Endodermal cell (in vitro differentiated cells): ENCODE measurements around the gene RIN3. TPM values are rescaled to one million over a fixed set of nuclear protein-coding genes. Genes with fewer than 3 reads are reported as not detected.

Experiments
- DNase-seq: peaks from one replicate; pipeline ENCODE4 v3.0.0-alpha.2; 2017
- H3K27ac ChIP-seq: 2 replicates; pipeline ENCODE4 v1.5.1; 2013; ENCODE audit warnings: mild to moderate bottlenecking, low read depth, low read length, moderate library complexity
- H3K27me3 ChIP-seq: 2 replicates; pipeline ENCODE4 v1.6.1; 2013; ENCODE audit warnings: mild to moderate bottlenecking, low read length, moderate library complexity; ENCODE audit not compliant: insufficient read depth, control insufficient read depth, poor library complexity, severe bottlenecking
- H3K36me3 ChIP-seq: 2 replicates; pipeline ENCODE4 v1.7.0; 2013; ENCODE audit warnings: mild to moderate bottlenecking, low read length, moderate library complexity; ENCODE audit not compliant: control insufficient read depth, insufficient read depth
- H3K4me1 ChIP-seq: one replicate; pipeline ENCODE4 v1.7.0; 2013; ENCODE audit warnings: low read length; ENCODE audit not compliant: control insufficient read depth, insufficient read depth
- H3K4me3 ChIP-seq: 2 replicates; pipeline ENCODE4 v1.5.1; 2013; ENCODE audit warnings: mild to moderate bottlenecking, low read length, moderate library complexity
- H3K9ac ChIP-seq: 2 replicates; pipeline ENCODE4 v1.6.1; 2013; ENCODE audit warnings: mild to moderate bottlenecking, low read length, moderate library complexity; ENCODE audit not compliant: poor library complexity, severe bottlenecking; ENCODE audit errors: extremely low read depth
- H3K9me3 ChIP-seq: 2 replicates; pipeline ENCODE4 v1.6.1; 2013; ENCODE audit warnings: mild to moderate bottlenecking, low read length, moderate library complexity; ENCODE audit not compliant: control insufficient read depth
- H3K27ac Mint-ChIP-seq: 2 replicates; pipeline ENCODE4 v1.8.0; 2020; ENCODE audit warnings: mixed read lengths
- H3K27me3 Mint-ChIP-seq: 2 replicates; pipeline ENCODE4 v1.8.0; 2021; ENCODE audit warnings: mild to moderate bottlenecking, mixed read lengths; ENCODE audit not compliant: insufficient read depth
- H3K36me3 Mint-ChIP-seq: 2 replicates; pipeline ENCODE4 v1.8.0; 2020; ENCODE audit warnings: low read depth, mixed read lengths
- H3K4me1 Mint-ChIP-seq: 2 replicates; pipeline ENCODE4 v1.8.0; 2020; ENCODE audit warnings: mixed read lengths
- H3K4me3 Mint-ChIP-seq: 2 replicates; pipeline ENCODE4 v1.8.0; 2020; ENCODE audit warnings: mild to moderate bottlenecking, moderate library complexity, mixed read lengths
- H3K9me3 Mint-ChIP-seq: 2 replicates; pipeline ENCODE4 v1.8.0; 2020; ENCODE audit warnings: mild to moderate bottlenecking, mixed read lengths
- CTCF ChIP-seq: fragments of 200-600 bp; sonication (generic); conservative IDR thresholded peaks from 2 replicates; pipeline ENCODE4 v1.5.0; 2021; ENCODE audit warnings: antibody characterized with exemption, mild to moderate bottlenecking
- WGBS, 2 experiments: methylation state at CpG; one replicate each; pipeline versions ENCODE4 v1.1.5 to v1.1.7; 2013; ENCODE audit warnings: missing lambda C conversion rate in 2 of 2, mixed read lengths in 1 of 2; ENCODE audit not compliant: insufficient coverage in 1 of 2, insufficient read length in 1 of 2; 5-methylcytosine and 5-hydroxymethylcytosine counted together
- total RNA-seq, 2 donors: library from RNA; stranded (reverse); fragmentation: NEBNext Ultra II Directional in 1 of 2; extraction: Animal tissue kit (Norgen Biotek cat#: 25700) in 1 of 2; gene quantifications; 2 replicates in 1 of 2; 3 replicates in 1 of 2; pipeline ENCODE4 v1.2.1, GENCODE V29; 2021

RIN3 gene
- total RNA-seq, 2 donors from 2014 or later, result 5.2 to 6.0 TPM

GRCh38 chr14:92570674-92571262 is 57.2 kb downstream of the RIN3 start:
- Mint-ChIP-seq H3K4me1 (no peaks in the 10 kb centered on the region), H3K36me3 (peaks cover 8% of the 10 kb centered on the region), H3K4me3 (no peak overlapping the region), H3K27ac (no peak overlapping the region), H3K27me3 (no peaks in the 10 kb centered on the region), H3K9me3 (peaks cover 2% of the 10 kb centered on the region)
- whole genome bisulfite sequencing, 2 experiments, result 92 to 99% methylated on average over 6 of the region's 6 CpGs
- Histone ChIP-seq H3K4me3 (no peak overlapping the region), H3K4me1 (no peaks in the 10 kb centered on the region), H3K27ac (no peak overlapping the region), H3K9ac (no peak overlapping the region), H3K9me3 (peaks cover 7% of the 10 kb centered on the region), H3K27me3 (no peaks in the 10 kb centered on the region), H3K36me3 (no peaks in the 10 kb centered on the region)
- TF ChIP-seq CTCF, result no peak
- DNase-seq, result no peak

- H3K27me3 Mint-ChIP-seq, result no peaks in the 10 kb centered on the region
Observed at GRCh38 chr14:92572050-92572449, 58.5 kb downstream of the RIN3 start.

GRCh38 chr14:92573761-92574498 is 60.3 kb downstream of the RIN3 start:
- Histone ChIP-seq H3K4me1 (no peaks in the 10 kb centered on the region), H3K4me3 (no peak overlapping the region), H3K9me3 (no peaks in the 10 kb centered on the region), H3K27me3 (no peaks in the 10 kb centered on the region), H3K27ac (no peak overlapping the region), H3K36me3 (no peaks in the 10 kb centered on the region), H3K9ac (no peak overlapping the region)
- no peak for TF ChIP-seq CTCF
- H3K4me3 Mint-ChIP-seq, result no peak overlapping the region
- no peaks in the 10 kb centered on the region for H3K9me3 Mint-ChIP-seq
- 85 to 87% methylated on average over 4 to 8 of the region's 8 CpGs for WGBS, 2 experiments
- no peaks in the 10 kb centered on the region for H3K36me3 Mint-ChIP-seq
- no peaks in the 10 kb centered on the region for H3K4me1 Mint-ChIP-seq
- no peak for DNase-seq
- H3K27me3 Mint-ChIP-seq, result no peaks in the 10 kb centered on the region
- H3K27ac Mint-ChIP-seq, result no peak overlapping the region

More at GRCh38 chr14:92572050-92572449, 58.5 kb downstream of the RIN3 start:
- no peak for DNase-seq
- no peak overlapping the region for H3K4me3 ChIP-seq
- Mint-ChIP-seq H3K4me3 (no peak overlapping the region), H3K9me3 (no peaks in the 10 kb centered on the region), H3K27ac (no peak overlapping the region), H3K4me1 (no peaks in the 10 kb centered on the region), H3K36me3 (peaks cover 5% of the 10 kb centered on the region)
- no peaks in the 10 kb centered on the region for H3K4me1 ChIP-seq
- H3K36me3 ChIP-seq, result no peaks in the 10 kb centered on the region
- H3K9me3 ChIP-seq, result peaks cover 5% of the 10 kb centered on the region
- no peak overlapping the region for H3K27ac ChIP-seq
- H3K27me3 ChIP-seq, result no peaks in the 10 kb centered on the region
- TF ChIP-seq CTCF, result no peak
- WGBS, 2 experiments, result 96 to 99% methylated on average over 10 of the region's 10 CpGs
- H3K9ac ChIP-seq, result no peak overlapping the region
